Endothelial cell (in vitro differentiated cells): ENCODE data around the gene SPATA25. TPM values are rescaled to one million over a fixed set of nuclear protein-coding genes. Genes with fewer than 3 reads are reported as not detected.

Source experiments
- DNase-seq: peaks from one replicate; pipeline ENCODE4 v3.0.0; 2021; ENCODE audit warnings: low spot score
- H3K27ac Mint-ChIP-seq: one replicate; pipeline ENCODE4 v1.8.0; 2021; ENCODE audit warnings: mixed read lengths, inconsistent platforms; ENCODE audit not compliant: unreplicated experiment
- H3K27me3 Mint-ChIP-seq: one replicate; pipeline ENCODE4 v1.8.0; 2021; ENCODE audit warnings: mild to moderate bottlenecking, moderate library complexity, mixed read lengths, inconsistent platforms; ENCODE audit not compliant: unreplicated experiment
- H3K36me3 Mint-ChIP-seq: one replicate; pipeline ENCODE4 v1.8.0; 2021; ENCODE audit warnings: mild to moderate bottlenecking, low read depth, mixed read lengths, inconsistent platforms; ENCODE audit not compliant: unreplicated experiment
- H3K4me1 Mint-ChIP-seq: one replicate; pipeline ENCODE4 v1.8.0; 2021; ENCODE audit warnings: mild to moderate bottlenecking, mixed read lengths, inconsistent platforms; ENCODE audit not compliant: unreplicated experiment
- H3K4me3 Mint-ChIP-seq: one replicate; pipeline ENCODE4 v1.8.0; 2021; ENCODE audit warnings: mild to moderate bottlenecking, mixed read lengths, inconsistent platforms; ENCODE audit not compliant: unreplicated experiment
- H3K9me3 Mint-ChIP-seq: one replicate; pipeline ENCODE4 v1.8.0; 2021; ENCODE audit warnings: mixed read lengths, inconsistent platforms; ENCODE audit not compliant: unreplicated experiment
- total RNA-seq: library from RNA; stranded (reverse); fragmentation: NEBNext Ultra II Directional; extraction: Animal tissue kit (Norgen Biotek cat#: 25700); gene quantifications from one replicate; pipeline ENCODE4 v1.2.1, GENCODE V29; 2021; ENCODE audit not compliant: unreplicated experiment
- TF ChIP-seq, protein P1 (sequence below): fragments of 200-600 bp; sonication (generic); IDR thresholded peaks from one replicate; pipeline ENCODE4 v1.5.0; 2021; ENCODE audit warnings: antibody characterized with exemption; ENCODE audit not compliant: unreplicated experiment

The SPATA25 gene
- total RNA-seq, 1 donor from 2014 or later = 0.62 TPM

- H3K4me3 Mint-ChIP-seq = no peak overlapping the region
- no peaks in the 10 kb centered on the region for H3K9me3 Mint-ChIP-seq
- H3K27ac Mint-ChIP-seq = no peak overlapping the region
- TF ChIP-seq, protein P1, sequence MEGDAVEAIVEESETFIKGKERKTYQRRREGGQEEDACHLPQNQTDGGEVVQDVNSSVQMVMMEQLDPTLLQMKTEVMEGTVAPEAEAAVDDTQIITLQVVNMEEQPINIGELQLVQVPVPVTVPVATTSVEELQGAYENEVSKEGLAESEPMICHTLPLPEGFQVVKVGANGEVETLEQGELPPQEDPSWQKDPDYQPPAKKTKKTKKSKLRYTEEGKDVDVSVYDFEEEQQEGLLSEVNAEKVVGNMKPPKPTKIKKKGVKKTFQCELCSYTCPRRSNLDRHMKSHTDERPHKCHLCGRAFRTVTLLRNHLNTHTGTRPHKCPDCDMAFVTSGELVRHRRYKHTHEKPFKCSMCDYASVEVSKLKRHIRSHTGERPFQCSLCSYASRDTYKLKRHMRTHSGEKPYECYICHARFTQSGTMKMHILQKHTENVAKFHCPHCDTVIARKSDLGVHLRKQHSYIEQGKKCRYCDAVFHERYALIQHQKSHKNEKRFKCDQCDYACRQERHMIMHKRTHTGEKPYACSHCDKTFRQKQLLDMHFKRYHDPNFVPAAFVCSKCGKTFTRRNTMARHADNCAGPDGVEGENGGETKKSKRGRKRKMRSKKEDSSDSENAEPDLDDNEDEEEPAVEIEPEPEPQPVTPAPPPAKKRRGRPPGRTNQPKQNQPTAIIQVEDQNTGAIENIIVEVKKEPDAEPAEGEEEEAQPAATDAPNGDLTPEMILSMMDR = no peak
- DNase-seq = no peak
- peaks cover 15% of the 10 kb centered on the region for H3K36me3 Mint-ChIP-seq
- H3K27me3 Mint-ChIP-seq = no peaks in the 10 kb centered on the region
- H3K4me1 Mint-ChIP-seq = no peaks in the 10 kb centered on the region
These were observed 45.1 kb downstream of the SPATA25 start for GRCh38 chr20:45842169-45842812.

- Mint-ChIP-seq H3K4me1 (no peaks in the 10 kb centered on the region), H3K27ac (no peak overlapping the region), H3K27me3 (no peaks in the 10 kb centered on the region), H3K4me3 (no peak overlapping the region), H3K36me3 (peaks cover 15% of the 10 kb centered on the region), H3K9me3 (no peaks in the 10 kb centered on the region)
- DNase-seq = no peak
- TF ChIP-seq, protein P1 = no peak
These were observed 45.9 kb downstream of the SPATA25 start for GRCh38 chr20:45841407-45842129.

GRCh38 chr20:45840700-45841198 lies 46.7 kb downstream of the SPATA25 start:
- Mint-ChIP-seq H3K27me3 (no peaks in the 10 kb centered on the region), H3K36me3 (peaks cover 15% of the 10 kb centered on the region), H3K4me1 (no peaks in the 10 kb centered on the region), H3K9me3 (no peaks in the 10 kb centered on the region), H3K4me3 (no peak overlapping the region), H3K27ac (no peak overlapping the region)
- DNase-seq = no peak
- TF ChIP-seq, protein P1 = no peak

GRCh38 chr20:45836841-45837240 lies 50.6 kb downstream of the SPATA25 start:
- Mint-ChIP-seq H3K27ac (no peak overlapping the region), H3K36me3 (no peaks in the 10 kb centered on the region), H3K4me1 (peaks cover 6% of the 10 kb centered on the region), H3K9me3 (no peaks in the 10 kb centered on the region), H3K4me3 (no peak overlapping the region), H3K27me3 (peaks cover 4% of the 10 kb centered on the region)
- no peak for DNase-seq
- TF ChIP-seq, protein P1 = no peak

Other genes with a start within 250 kb of the SPATA25 start
- not detected for gene WFDC11, start 217.4 kb downstream of the SPATA25 start, total RNA-seq
- gene WFDC13, start 185.6 kb downstream of the SPATA25 start, total RNA-seq = not detected
- gene WFDC10B, start 182.6 kb downstream of the SPATA25 start, total RNA-seq = not detected
- gene SPINT4, start 165.3 kb downstream of the SPATA25 start, total RNA-seq = not detected
- gene WFDC3, start 95.7 kb downstream of the SPATA25 start, total RNA-seq = not detected
- 36.9 TPM for gene DNTTIP1, start 95.7 kb downstream of the SPATA25 start, total RNA-seq
- 22.9 TPM for gene UBE2C, start 75.0 kb downstream of the SPATA25 start, total RNA-seq
- gene TNNC2, start 60.3 kb downstream of the SPATA25 start, total RNA-seq = not detected
- 11.9 TPM for gene SNX21, start 53.8 kb downstream of the SPATA25 start, total RNA-seq
- gene ACOT8, start 30.2 kb downstream of the SPATA25 start, total RNA-seq = 25.3 TPM
- gene ZSWIM3, start 30.0 kb downstream of the SPATA25 start, total RNA-seq = 6.7 TPM
- gene ZSWIM1, start 6.4 kb downstream of the SPATA25 start, total RNA-seq = 12.6 TPM
- gene NEURL2, start 3.6 kb upstream of the SPATA25 start, total RNA-seq = 3.6 TPM
- 62.7 TPM for gene CTSA, start 3.7 kb upstream of the SPATA25 start, total RNA-seq
- 41.3 TPM for gene PLTP, start 24.5 kb upstream of the SPATA25 start, total RNA-seq
- 34.8 TPM for gene PCIF1, start 47.1 kb upstream of the SPATA25 start, total RNA-seq
- 22.9 TPM for gene ZNF335, start 84.6 kb upstream of the SPATA25 start, total RNA-seq
- gene MMP9, start 121.3 kb upstream of the SPATA25 start, total RNA-seq = 9.7 TPM
- 8.8 TPM for gene SLC12A5, start 141.6 kb upstream of the SPATA25 start, total RNA-seq
- 34.9 TPM for gene NCOA5, start 202.3 kb upstream of the SPATA25 start, total RNA-seq
- gene CD40, start 230.7 kb upstream of the SPATA25 start, total RNA-seq = 69.4 TPM